NCI-H345 treated with DMSO at 0.1 percent for 48 hours (cell line): ENCODE data around the gene ADAM17.
"Not testable (repeated sequence)": the region's sequence is repeated elsewhere in the genome, so short reads cannot be mapped to it uniquely, and the experiment has no call there.

Experiments
- DNase-seq: peaks from one replicate; lab custom pipeline; 2025; ENCODE audit not compliant: unreplicated experiment; lab: John Stamatoyannopoulos, UW

ADAM17 gene

GRCh38 chr2:9527995-9528787 lies 27.4 kb downstream of the ADAM17 start:
- no peak for DNase-seq

- no peak for DNase-seq
Observed at GRCh38 chr2:9525266-9525665, 30.4 kb downstream of the ADAM17 start.

DNA sequence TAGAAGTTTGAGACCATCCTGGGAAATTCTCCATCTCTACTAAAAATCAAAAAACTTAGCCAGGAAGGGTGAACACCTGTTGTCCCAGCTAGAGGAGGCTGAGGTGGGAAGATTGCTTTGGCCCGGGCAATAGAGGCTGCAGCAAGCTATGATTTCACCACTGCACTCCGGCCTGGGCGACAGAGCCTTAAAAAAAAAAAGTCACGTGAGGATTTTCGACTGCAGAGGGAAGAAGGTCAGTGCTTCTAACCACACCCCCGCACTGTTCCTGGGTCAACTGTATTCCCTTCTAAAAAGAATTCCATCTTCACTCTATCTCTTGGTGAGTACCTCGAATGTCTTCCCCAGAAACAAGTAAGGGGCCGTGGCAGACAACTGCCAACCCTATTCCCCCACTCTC lies 31.3 kb downstream of the ADAM17 start:
- DNase-seq: no peak

DNA sequence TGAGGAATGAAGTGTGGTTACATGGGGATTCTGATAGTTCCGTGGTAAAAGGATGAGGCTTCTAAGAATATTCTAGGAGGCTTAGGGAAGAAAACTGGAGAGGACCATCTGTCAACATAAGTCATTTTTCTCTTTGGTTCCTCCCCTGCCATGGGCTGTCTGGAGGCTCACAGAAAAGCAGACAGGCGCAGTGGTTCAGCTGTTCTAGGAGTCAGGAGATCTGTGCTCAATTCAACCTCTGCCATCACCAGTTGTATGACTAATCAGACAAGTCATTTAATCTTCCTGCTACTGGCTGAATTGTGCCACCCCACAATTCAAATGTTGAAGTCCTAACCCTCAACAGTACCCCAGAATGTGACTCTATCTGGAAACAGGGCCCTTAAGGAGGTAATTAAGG lies 36.4 kb downstream of the ADAM17 start:
- DNase-seq: no peak

DNA sequence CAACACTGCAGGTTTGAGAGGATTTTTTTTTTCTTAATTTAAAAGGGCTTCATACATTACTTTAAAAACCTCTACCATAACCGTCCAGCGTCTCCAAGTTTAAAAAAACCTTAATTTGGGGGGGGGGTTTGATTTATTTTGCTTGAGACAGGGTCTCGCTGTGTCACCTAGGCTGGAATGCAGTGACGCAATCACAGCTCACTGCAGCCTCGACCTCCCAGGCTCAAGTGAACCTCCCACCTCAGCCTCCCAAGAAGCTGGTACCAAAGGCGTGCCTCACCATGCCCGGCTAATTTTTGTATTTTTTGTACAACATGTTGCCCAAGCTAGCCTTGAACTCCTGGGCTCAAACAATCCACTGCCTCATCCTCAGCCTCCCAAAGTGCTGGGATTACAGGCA lies 36.9 kb downstream of the ADAM17 start:
- DNase-seq: no peak

DNA sequence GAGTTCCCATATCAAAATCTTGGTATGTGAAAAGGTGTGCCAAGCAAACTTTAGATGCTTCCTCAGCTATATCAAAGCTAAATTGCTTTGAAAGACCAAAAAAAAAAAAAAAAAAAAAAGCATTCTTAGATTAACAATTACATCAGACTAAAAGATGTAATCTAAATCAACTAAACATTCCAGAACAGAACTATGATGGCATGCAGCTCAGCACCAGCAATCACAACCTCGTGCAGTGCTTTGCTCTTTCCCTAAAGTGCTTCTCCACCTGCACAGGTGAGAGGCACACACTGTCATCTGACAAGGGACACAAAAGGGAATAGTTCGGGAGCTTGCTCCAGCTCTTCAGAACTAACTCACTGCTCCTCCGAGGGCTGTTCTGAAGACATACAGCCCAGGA lies 37.5 kb downstream of the ADAM17 start:
- no peak for DNase-seq

GRCh38 chr2:9517118-9517782 lies 38.4 kb downstream of the ADAM17 start:
- no peak for DNase-seq

- not testable (repeated sequence) for DNase-seq
Observed at GRCh38 chr2:9513946-9514345, 41.7 kb downstream of the ADAM17 start.

- no peak for DNase-seq
Observed at GRCh38 chr2:9508931-9509330, 46.7 kb downstream of the ADAM17 start.

DNA sequence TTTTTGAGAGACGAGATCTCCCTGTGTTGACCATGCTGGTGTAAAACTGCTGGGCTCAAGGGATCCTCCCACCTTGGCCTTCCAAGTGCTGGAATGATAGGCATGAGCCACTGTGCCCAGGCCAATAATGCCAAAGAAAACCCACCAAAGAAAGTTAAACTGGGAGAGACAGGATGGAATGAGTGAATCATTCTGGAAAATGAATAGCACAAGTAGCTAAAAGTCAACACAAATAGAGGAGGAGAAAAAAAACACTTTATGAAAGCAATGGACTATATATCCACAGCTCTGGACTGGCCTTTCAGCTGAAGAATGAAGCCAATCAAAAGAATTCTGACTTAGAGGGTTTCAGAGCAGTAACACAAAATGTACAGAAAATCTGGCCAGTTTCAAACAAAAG lies 57.4 kb downstream of the ADAM17 start:
- no peak for DNase-seq

DNA sequence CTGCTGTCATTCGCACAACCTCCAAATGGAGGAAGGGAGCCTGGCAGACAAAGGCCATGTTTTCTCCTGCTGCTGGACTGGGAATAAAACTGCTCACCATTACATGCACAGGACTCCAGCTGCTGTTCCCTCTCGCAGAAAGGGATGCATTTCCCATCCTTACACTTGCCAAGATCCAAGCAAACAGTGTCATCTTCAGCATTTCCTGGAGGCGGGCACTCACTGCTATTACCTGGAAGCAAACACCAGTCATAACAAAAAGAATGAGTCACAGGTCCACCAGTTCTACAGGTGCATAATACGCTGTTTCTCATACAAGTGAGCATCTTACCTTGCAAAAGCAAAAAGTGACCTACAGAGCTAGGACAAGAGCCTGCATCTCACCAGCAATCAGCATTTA lies 58.6 kb downstream of the ADAM17 start:
- DNase-seq: peak; percentile 82

DNA sequence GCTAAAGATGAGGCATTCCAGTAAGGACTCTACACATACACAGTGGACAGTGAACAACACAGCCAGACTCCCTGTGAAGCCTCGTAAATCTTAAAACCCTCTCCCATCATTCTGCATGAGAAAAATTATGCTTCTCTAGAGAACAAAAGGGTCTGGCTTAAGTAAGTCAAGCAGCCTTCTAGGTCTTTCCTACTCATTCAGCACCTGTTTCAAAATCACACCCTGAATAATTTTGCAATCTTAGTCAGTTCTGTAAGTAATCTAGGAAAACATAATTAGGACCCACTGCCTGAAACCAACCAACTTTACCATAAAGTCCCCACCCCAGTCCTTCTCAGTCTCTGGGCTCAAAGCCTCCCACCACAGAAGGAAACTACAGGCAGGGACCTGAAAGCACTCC lies 61.5 kb downstream of the ADAM17 start:
- DNase-seq: no peak

DNA sequence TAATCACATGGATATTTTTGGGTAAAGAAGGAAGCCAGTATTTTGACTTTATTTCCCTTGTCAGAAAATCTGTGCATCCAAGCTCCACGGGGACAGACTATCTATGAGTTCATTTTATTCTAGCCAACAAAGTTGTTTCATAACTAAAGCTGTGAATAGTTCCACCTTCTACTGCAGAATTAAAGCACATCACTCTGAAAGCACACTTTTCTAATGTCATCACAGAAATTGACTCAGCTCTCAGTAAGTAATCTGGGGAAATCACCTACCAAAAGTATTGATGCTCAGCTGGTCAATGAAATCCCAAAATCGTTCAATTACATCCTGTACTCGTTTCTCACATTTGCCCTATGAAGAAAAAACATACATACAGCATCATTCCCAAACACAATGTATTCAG lies 62.2 kb downstream of the ADAM17 start:
- no peak for DNase-seq

DNA sequence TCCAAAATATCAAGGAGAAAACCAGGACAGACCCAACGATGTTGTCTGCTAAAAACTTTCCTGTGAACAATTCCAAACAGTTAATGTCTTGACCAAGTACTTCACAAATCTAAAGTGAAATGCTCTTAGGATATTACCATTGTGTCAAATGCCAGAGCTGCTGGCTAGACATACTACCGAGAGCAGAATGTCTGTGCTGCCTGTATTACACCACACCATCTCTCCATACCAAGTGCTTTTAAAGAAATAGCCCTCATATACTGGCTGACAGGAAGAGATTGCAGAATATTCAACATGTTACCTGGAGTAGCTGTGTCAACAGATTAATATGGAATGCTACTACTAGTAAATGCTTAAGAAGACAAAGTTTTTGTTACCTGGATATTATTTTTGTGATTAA lies 62.7 kb downstream of the ADAM17 start:
- DNase-seq: no peak

- DNase-seq: no peak
Observed at GRCh38 chr2:9490789-9491188, 64.8 kb downstream of the ADAM17 start.

- DNase-seq: no peak
Observed at GRCh38 chr2:9488583-9489547, 66.8 kb downstream of the ADAM17 start.

- no peak for DNase-seq
Observed at GRCh38 chr2:9484533-9484932, 71.1 kb downstream of the ADAM17 start.

GRCh38 chr2:9483107-9483506 lies 72.5 kb downstream of the ADAM17 start:
- no peak for DNase-seq

DNA sequence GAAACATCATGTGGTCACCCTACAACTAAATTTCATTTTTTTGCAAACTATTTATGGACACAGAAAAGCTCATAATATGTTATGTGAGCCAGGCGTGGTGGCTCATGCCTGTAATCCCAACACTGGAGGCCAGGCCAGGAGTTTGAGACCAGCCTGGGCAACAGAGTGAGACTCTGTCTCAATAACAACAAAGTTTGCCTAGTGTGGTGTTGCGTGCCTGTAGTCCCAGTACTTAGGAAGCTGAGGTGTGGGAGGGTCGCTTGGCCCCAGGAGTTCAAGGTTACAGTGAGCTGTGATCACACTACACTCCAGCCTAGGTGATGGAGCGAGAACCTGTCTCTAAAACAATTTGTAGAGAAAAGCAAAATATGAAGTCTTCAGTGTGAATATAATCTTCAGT lies 75.5 kb downstream of the ADAM17 start:
- no peak for DNase-seq

DNA sequence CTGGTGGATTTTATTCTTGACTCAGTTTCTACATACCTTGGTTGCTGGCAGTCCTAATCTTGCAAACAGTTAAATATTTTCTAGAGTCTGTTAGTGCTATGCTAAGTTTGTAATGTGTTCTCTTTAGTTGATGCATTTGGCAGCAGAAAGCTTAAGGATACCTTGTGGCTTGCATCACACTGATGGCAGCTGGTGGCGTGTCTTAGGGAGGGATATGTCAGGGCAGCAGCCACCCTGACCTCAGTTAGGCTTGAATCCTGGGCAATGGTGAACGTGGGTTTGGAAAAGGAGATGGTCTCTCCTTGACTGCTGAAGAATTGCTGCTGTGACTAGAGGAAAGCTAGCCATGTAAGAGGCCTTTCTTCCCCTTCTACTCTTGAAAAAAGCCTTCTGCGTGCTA lies 77.1 kb downstream of the ADAM17 start:
- DNase-seq: no peak

DNA sequence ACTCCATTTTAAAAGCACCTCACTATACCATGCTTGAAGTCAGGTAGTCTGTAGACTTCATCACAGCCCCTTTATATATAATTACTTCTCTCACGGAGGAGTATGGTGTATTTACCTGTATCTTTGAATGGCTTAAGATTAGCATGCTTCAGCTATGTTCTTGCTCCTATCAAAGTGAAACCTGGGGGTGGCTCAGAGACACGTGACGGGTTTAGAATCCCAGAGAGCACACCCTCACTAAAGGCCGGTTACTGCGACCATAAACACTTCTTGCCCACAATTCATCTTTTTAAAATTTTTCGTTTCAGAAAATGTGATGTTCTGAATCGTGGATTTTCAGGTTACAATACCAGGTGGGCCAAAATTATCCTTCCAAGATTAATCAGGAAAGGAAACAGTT lies 77.7 kb downstream of the ADAM17 start:
- DNase-seq: no peak
